Hindlimb muscle (tissue), 1 donor: Measurements from ENCODE around the gene NOCT. TPM values are rescaled to one million over a fixed set of nuclear protein-coding genes. Genes with fewer than 3 reads are reported as not detected.
"Not testable (repeated sequence)": the region's sequence is repeated elsewhere in the genome, so short reads cannot be mapped to it uniquely, and the experiment has no call there.

Experiments
- DNase-seq: peaks from one replicate; pipeline ENCODE4 v3.0.0-alpha.2; 2013
- polyA plus RNA-seq: library from polyadenylated mRNA; unstranded; fragments of 120-200 nt; gene quantifications from one replicate; pipeline ENCODE4 v1.2.1, GENCODE V29; 2013; ENCODE audit not compliant: insufficient read length

The NOCT gene
- 3.5 TPM for polyA plus RNA-seq

- peak; percentile 90 for DNase-seq
Measured at GRCh38 chr4:139015269-139015947, at the start of gene NOCT. Gene NOCT, plus strand, starts transcription at chr4:139015781. Its CDS starts 201 bp downstream, at chr4:139015982.

- DNase-seq: no peak
Measured at GRCh38 chr4:138967313-138967712, 48.3 kb upstream of the NOCT start.

- DNase-seq: no peak
Measured at GRCh38 chr4:138972956-138973801, 42.4 kb upstream of the NOCT start.

GRCh38 chr4:138975225-138975624, 40.4 kb upstream of the NOCT start:
- no peak for DNase-seq

- DNase-seq: no peak
Measured at GRCh38 chr4:138976526-138976925, 39.1 kb upstream of the NOCT start.

- DNase-seq: no peak
Measured at GRCh38 chr4:138977524-138977923, 38.1 kb upstream of the NOCT start.

GRCh38 chr4:138978028-138978585, 37.5 kb upstream of the NOCT start:
- DNase-seq: no peak

- DNase-seq: no peak
Measured at GRCh38 chr4:138978600-138978999, 37.0 kb upstream of the NOCT start.

- no peak for DNase-seq
Measured at GRCh38 chr4:138979742-138980141, 35.8 kb upstream of the NOCT start.

- no peak for DNase-seq
Measured at GRCh38 chr4:138981930-138982390, 33.6 kb upstream of the NOCT start.

- DNase-seq: no peak
Measured at GRCh38 chr4:138982754-138983153, 32.8 kb upstream of the NOCT start.

- DNase-seq: no peak
Measured at GRCh38 chr4:138983690-138984089, 31.9 kb upstream of the NOCT start.

GRCh38 chr4:138984647-138985046, 30.9 kb upstream of the NOCT start:
- DNase-seq: no peak

- DNase-seq: no peak
Measured at GRCh38 chr4:138992676-138993075, 22.9 kb upstream of the NOCT start.

- no peak for DNase-seq
Measured at GRCh38 chr4:138996090-138996489, 19.5 kb upstream of the NOCT start.

- DNase-seq: no peak
Measured at GRCh38 chr4:138999666-139000065, 15.9 kb upstream of the NOCT start.

GRCh38 chr4:139000134-139000533, 15.4 kb upstream of the NOCT start:
- DNase-seq: not testable (repeated sequence)

GRCh38 chr4:139001430-139001829, 14.2 kb upstream of the NOCT start:
- not testable (repeated sequence) for DNase-seq

GRCh38 chr4:139003668-139004067, 11.9 kb upstream of the NOCT start:
- DNase-seq: not testable (repeated sequence)

GRCh38 chr4:139005774-139006173, 9.8 kb upstream of the NOCT start:
- DNase-seq: no peak

- DNase-seq: no peak
Measured at GRCh38 chr4:139007640-139008039, 7.9 kb upstream of the NOCT start.

GRCh38 chr4:139008278-139008677, 7.3 kb upstream of the NOCT start:
- DNase-seq: not testable (repeated sequence)

GRCh38 chr4:139009702-139010101, 5.9 kb upstream of the NOCT start:
- DNase-seq: no peak
